Fibroblast of villous mesenchyme (primary cell): Measurements from ENCODE around the gene USP31. TPM values are rescaled to one million over a fixed set of nuclear protein-coding genes. Genes with fewer than 3 reads are reported as not detected.

Experiments
- DNase-seq: peaks from one replicate; pipeline ENCODE4 v3.0.0-alpha.2; 2010; ENCODE audit warnings: low read depth
- H3K4me3 ChIP-seq: 2 replicates; pipeline ENCODE4 v1.5.1; 2011; ENCODE audit warnings: low read depth, mild to moderate bottlenecking, low read length
- total RNA-seq: library from RNA; depleted of rRNA; stranded (reverse); fragments of >200 nt; gene quantifications from 2 replicates; pipeline ENCODE4 v1.2.3, GENCODE V29; 2012
- TF ChIP-seq, protein P1 (sequence below): IDR thresholded peaks from 2 replicates; pipeline ENCODE4 v1.5.1; 2012; ENCODE audit warnings: low read depth, mild to moderate bottlenecking, low read length; ENCODE audit not compliant: insufficient read depth

Gene USP31
- total RNA-seq, 1 donor: 11.2 TPM

DNA sequence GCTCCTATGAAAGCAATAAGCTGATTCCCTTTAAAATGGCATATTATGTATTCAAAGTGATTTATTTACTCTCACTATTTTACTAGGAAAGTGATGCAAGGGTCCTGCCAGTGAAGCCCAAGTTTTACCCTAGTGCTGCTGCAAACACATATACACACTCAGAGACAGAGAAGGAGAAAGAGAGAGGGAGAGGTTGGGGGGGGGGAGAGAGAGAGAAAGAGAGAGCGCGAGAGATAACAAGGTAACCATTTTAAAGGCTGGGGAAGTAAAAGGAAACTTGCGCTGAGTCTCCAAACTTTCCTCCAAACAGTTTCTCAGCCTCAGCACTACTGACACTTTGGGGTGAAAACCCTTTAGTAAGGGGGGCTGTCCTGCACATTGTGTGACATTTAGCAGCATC is 5.9 kb downstream of the USP31 start:
- TF ChIP-seq, protein P1, sequence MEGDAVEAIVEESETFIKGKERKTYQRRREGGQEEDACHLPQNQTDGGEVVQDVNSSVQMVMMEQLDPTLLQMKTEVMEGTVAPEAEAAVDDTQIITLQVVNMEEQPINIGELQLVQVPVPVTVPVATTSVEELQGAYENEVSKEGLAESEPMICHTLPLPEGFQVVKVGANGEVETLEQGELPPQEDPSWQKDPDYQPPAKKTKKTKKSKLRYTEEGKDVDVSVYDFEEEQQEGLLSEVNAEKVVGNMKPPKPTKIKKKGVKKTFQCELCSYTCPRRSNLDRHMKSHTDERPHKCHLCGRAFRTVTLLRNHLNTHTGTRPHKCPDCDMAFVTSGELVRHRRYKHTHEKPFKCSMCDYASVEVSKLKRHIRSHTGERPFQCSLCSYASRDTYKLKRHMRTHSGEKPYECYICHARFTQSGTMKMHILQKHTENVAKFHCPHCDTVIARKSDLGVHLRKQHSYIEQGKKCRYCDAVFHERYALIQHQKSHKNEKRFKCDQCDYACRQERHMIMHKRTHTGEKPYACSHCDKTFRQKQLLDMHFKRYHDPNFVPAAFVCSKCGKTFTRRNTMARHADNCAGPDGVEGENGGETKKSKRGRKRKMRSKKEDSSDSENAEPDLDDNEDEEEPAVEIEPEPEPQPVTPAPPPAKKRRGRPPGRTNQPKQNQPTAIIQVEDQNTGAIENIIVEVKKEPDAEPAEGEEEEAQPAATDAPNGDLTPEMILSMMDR: no peak
- no peak overlapping the region for H3K4me3 ChIP-seq
- no peak for DNase-seq

DNA sequence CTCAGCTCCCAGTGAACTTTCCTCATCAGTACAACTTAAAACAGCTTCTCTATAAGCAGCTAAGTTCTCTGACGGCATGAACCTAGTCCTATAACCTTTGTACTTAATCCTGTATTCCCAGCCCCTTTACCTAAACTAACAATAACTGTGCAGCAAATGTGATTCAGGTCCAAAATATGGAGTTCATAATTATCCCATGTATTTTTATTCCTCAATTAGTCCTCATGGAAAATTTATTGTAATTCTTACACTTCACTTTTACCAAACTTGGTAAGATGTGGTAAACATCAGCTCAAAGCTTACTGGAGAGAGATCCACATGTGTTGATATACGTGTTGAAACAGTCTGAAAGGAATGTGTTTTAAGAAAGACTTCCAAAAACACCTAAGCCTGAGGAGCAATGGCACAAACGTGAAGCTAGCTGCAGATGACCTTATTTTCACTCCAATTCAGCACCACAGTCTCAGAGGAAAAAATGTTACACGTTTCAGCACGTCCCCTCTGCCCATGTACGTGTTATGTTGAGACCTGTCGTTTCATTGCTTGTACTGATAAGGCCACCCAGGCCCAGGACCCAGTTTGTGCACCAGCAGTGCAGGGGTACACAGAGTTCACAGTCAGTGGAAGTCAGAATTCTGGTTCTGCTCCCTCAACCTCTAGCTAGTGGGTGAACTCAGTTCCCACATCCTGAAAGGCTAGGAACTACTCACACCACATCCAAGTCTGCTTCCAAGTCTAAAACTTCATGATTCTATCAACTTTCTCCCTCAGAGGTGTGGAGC is 7.1 kb downstream of the USP31 start:
- no peak overlapping the region for H3K4me3 ChIP-seq
- peak; percentile 51 for DNase-seq
- TF ChIP-seq, protein P1: no peak

DNA sequence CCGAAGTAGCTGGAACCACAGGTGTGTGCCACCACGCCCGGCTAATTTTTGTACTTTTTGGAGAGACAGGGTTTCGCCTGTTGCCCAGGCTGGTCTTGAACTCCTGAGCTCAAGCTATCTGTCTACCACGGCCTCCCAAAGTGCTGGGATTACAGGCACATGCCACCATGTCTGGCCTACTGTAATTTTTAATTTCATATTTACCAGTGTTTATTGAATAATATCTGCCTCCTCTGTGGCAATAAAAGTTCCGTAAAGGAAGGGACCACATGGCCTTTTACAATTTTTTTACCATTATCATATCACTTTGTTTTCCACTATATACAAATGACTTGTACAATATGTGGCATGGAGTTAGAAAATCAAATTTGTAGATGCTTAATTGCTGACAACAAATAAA is 7.8 kb downstream of the USP31 start:
- DNase-seq: no peak
- TF ChIP-seq, protein P1: no peak

DNA sequence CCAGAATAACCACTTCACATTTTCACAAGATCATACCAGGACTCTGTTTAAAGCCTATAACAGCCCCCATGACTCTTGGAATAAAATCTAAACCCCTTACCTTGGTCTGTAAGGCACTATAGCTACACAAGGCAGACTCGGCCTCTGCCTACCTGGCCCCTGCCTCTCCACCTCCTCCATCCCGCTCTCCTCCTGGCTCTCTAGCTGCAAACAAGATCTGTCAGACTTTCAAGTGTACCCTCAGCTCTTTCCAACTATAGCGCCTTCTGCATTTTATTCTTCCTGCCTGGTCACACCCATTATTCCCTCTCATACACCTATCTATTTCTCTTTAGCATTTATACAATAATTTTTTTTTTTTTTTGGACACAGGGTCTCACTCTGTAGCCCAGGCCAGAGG is 8.2 kb downstream of the USP31 start:
- H3K4me3 ChIP-seq: no peak overlapping the region
- DNase-seq: no peak
- TF ChIP-seq, protein P1: no peak

More for the DNA sequence above, 7.8 kb downstream of the USP31 start:
- no peak overlapping the region for H3K4me3 ChIP-seq

DNA sequence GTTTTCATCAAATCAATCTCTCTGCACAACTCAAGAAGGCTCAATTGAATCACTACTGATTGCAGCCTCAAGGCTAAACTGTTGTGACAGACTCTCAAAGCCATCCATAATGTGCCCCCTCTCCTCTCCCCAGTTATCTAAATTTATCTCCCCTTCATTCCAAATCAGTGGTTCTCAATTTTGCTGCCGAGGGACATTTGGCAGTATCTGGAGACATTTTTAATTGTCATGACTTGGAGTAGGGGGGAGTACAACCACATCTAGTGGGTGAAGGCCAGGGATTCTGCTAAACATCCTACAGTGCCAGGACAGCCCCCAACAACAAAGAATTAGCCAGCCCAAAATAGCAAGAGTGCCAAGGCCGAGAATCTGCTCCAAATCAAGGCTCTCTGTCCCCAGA is 9.1 kb downstream of the USP31 start:
- DNase-seq: no peak
- TF ChIP-seq, protein P1: no peak
- H3K4me3 ChIP-seq: no peak overlapping the region

DNA sequence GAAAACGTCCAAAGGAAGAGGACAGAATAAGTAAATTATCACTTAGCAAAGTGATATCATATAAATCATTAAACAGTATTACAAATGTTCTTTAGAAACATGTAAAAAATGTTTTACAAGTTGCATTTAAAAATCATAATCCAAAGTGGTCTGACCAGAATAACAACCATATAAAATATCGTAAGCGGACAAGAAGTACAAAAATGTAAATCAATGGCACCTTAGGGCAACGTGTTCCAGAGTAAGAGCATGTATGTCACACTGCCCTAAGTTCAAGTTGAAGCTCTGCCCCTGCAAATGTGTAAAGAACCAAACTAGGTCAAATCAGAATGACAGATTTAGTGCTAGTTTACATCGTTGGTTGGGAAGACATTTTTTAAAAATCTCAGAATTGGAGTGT is 11.4 kb downstream of the USP31 start:
- TF ChIP-seq, protein P1: no peak
- DNase-seq: peak; percentile 20
- no peak overlapping the region for H3K4me3 ChIP-seq

DNA sequence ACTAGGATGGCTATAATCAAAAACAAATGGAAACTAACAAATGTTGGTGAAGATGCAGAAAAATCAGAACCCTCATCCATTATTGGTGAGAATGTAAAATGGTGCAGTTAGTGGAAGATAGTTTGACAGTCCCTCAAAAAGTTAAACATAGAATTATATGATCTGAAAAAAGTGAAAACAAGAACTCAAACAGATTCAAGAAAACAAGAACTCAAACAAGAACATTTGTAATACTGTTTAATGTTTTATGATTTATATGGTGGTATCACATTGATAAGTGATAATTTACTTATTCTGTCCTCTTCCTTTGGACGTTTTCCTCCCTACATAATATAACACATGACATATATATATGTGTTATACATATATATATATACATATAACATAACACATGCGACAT is 12.0 kb downstream of the USP31 start:
- H3K4me3 ChIP-seq: no peak overlapping the region
- no peak for DNase-seq

More for the DNA sequence above, 12.0 kb downstream of the USP31 start:
- TF ChIP-seq, protein P1: no peak
